ENCODE data around the gene KCNQ1.

Gene KCNQ1

DNA sequence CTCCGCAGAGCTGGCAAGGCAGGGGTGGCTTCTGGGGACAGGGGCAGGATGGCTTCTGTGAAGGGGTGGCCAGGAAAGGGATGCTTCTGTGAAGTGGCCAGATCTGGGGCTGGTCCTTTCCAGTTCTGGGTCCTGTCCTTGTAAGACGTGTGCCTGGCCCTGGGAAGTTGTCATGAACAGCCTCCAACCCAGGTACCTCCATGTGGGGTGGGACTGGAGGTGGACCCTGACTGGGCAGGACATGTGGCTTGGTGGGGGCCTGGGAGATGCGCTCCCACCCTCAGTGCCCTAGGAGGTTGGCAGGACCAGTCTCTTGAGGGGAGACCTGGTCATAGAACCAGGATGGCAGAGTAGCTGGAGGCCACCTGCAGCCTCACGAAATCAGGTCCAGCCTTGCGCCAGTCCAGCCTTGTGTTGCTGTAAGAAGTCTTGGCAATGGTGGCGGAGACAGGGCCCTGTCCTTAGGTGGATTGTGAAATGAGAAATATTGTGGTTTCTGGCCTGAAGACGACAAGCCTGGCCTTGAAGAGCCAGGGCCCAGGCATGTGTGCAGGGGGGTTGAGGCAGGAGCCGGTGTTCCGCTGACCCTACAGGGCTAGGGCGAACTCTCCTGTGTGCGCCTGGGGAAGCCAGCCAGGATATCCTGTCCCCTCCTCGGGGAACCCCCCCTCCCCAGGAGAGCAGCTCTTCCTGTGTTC is 2.6 kb downstream of the KCNQ1 start:
- TF ChIP-seq POLR2A (IDR thresholded peaks at IDR 0.05; ENCODE audit: low read length) (no peak), GATA1 (IDR thresholded peaks at IDR 0.05; ENCODE audit: low read depth, low read length) (no peak)
- no peak for DNase-seq

GRCh38 chr11:2447951-2448650 is 3.3 kb downstream of the KCNQ1 start:
- TF ChIP-seq GATA1 (IDR thresholded peaks at IDR 0.05; ENCODE audit: low read depth, low read length) (no peak), POLR2A (IDR thresholded peaks at IDR 0.05; ENCODE audit: low read length) (no peak)
- DNase-seq, result no peak

DNA sequence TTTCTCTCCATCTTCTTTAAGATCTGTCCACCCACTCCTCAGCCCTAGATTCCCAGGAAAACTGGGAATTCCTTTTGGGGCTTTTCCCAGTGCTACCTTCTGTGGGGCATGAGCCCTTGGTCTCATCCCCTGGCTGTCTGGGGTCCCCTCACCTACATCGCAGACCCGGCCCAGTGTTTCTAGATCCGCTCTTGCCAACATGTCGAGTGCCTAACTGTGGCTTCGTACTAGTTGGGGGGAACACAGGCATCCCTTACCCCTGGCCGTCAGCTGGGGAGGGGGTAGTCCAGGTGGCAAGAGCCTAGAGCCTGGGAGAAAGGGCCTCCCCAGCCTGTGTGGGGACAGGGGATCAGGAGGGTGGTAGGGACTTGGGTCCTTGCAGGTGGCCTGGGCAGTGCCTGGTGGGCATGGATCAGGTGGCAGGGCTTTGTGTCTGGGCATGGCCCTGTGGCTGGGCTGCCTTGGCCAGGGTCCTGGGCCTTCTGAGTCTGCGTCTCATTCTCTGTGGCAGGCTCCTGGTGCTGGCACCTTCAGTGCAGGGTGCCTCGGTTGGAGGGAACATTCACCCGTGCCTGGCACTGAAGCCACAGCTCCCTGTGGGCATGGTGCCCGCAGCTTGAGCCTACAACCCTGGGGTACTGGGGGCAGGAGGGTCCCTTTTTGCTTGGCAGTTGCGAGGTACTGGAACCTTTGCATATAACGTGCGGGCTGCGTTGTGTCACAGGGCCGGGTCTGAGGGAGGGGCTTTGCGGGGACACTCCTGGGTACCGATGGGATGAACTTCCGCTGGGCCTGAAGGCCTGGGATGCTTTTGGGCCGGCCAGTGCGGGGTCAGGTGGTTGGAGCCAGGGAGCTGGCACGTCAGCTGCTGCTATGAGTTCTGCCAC is 4.1 kb downstream of the KCNQ1 start:
- DNase-seq, result no peak
- TF ChIP-seq POLR2A (IDR thresholded peaks at IDR 0.05; ENCODE audit: low read length), result no peak
- TF ChIP-seq GATA1 (IDR thresholded peaks at IDR 0.05; ENCODE audit: low read depth, low read length), result no peak

DNA sequence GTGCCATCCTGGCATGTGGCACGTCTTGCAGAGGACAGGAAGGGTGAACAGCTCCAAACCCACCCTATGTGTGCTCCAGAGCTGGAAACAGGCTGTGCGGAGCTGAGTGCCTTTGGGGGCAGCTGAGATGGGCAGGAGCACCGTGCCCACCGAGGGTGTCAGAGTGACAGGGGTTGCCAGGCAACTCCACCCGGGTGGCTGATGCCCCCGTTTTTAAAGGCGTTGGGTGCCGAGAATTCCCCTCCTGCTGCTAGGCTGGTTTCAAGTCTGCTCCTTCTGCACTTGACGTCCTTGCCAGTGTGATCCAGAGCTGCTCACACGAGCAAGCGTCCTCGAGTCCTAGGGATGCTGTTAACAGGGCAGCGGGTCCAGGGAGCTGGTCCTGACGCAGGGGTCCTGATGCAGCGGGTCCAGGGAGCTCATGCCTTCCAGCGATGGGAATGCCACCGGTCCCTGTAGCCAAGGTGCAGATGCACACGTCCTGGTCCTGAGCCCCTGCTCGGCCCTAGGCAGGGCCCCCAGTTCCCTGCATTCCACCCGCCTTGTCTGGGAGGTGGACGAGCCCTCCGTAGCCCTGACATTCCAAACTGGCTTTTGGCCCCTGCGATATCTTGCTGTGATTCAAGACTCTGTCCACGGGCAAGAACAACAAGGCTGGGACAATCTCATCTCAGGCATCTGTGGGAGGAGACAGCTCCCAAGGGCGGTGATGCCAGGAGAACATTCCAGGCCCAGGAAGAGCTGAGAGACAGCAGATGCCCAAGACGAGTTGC is 4.9 kb downstream of the KCNQ1 start:
- TF ChIP-seq POLR2A (IDR thresholded peaks at IDR 0.05; ENCODE audit: low read length), result no peak
- no peak for DNase-seq

- TF ChIP-seq GATA1 (IDR thresholded peaks at IDR 0.05; ENCODE audit: low read depth, low read length) (no peak), POLR2A (IDR thresholded peaks at IDR 0.05; ENCODE audit: low read length) (no peak)
- DNase-seq, result no peak
These were observed 5.7 kb downstream of the KCNQ1 start for GRCh38 chr11:2450321-2451041.

GRCh38 chr11:2451336-2451735 is 6.5 kb downstream of the KCNQ1 start:
- no peak for TF ChIP-seq POLR2A (IDR thresholded peaks at IDR 0.05; ENCODE audit: low read length)
- TF ChIP-seq GATA1 (IDR thresholded peaks at IDR 0.05; ENCODE audit: low read depth, low read length), result no peak

GRCh38 chr11:2451916-2452315 is 7.1 kb downstream of the KCNQ1 start:
- TF ChIP-seq POLR2A (IDR thresholded peaks at IDR 0.05; ENCODE audit: low read length) (no peak), GATA1 (IDR thresholded peaks at IDR 0.05; ENCODE audit: low read depth, low read length) (no peak)

More at GRCh38 chr11:2451336-2451735, 6.5 kb downstream of the KCNQ1 start:
- no peak for DNase-seq

DNA sequence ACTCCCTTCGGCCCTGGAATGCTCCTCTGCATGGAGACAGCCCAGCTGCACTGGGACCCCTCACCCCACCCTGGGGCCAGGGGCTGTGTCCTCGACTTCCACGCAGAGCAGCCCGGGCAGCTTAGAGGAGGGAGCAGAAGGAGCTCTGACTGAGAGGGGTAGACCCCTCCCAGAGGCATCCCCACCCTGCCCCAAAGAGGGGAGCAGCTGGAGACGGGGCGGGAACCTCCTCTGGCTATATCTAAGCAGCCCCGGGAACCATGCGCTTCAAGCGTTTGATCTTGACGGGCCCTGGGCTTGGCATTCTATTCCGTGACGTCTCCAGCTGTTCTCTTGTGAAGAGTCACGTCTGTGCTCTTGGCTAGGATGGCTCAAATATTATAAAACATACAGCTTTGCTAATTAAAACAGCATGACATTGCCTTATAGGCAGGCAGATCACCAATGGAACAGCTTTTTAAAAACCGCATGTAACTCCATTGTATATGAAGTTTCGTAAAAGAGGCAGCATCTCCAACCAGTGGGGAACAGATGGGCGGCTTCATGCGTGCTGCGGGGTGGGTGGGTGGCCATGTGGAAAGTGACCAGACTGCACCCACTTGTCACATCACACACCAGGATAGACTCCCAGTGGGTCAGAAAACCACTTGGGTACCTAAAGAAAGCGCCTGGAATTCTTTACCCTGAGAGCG is 7.7 kb downstream of the KCNQ1 start:
- no peak for DNase-seq
- TF ChIP-seq GATA1 (IDR thresholded peaks at IDR 0.05; ENCODE audit: low read depth, low read length) (no peak), POLR2A (IDR thresholded peaks at IDR 0.05; ENCODE audit: low read length) (no peak)

More at GRCh38 chr11:2451916-2452315, 7.1 kb downstream of the KCNQ1 start:
- no peak for DNase-seq

DNA sequence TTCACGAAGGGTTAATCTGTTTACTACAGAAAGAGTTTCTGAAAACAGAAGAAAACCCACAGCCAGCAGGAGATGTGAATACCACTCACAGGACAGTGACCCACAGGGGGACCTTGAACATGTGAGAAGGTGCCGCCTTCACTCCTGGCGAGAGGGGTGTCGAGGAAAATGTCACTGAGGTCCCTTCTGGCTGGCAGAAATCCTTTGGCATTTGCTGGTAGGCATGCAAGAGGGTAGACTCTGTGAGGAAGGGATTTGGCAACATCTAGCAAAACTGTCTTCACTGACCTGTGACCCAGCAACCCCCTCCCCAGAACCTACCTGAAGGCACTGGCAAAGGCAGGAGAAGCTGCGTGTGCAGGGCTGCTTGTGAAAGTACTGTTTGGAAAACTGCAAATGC is 8.6 kb downstream of the KCNQ1 start:
- DNase-seq, result no peak
- TF ChIP-seq POLR2A (IDR thresholded peaks at IDR 0.05; ENCODE audit: low read length) (no peak), GATA1 (IDR thresholded peaks at IDR 0.05; ENCODE audit: low read depth, low read length) (no peak)

- TF ChIP-seq POLR2A (IDR thresholded peaks at IDR 0.05; ENCODE audit: low read length), result no peak
- no peak for TF ChIP-seq GATA1 (IDR thresholded peaks at IDR 0.05; ENCODE audit: low read depth, low read length)
- DNase-seq, result no peak
These were observed 13.5 kb downstream of the KCNQ1 start for GRCh38 chr11:2458321-2458720.

DNA sequence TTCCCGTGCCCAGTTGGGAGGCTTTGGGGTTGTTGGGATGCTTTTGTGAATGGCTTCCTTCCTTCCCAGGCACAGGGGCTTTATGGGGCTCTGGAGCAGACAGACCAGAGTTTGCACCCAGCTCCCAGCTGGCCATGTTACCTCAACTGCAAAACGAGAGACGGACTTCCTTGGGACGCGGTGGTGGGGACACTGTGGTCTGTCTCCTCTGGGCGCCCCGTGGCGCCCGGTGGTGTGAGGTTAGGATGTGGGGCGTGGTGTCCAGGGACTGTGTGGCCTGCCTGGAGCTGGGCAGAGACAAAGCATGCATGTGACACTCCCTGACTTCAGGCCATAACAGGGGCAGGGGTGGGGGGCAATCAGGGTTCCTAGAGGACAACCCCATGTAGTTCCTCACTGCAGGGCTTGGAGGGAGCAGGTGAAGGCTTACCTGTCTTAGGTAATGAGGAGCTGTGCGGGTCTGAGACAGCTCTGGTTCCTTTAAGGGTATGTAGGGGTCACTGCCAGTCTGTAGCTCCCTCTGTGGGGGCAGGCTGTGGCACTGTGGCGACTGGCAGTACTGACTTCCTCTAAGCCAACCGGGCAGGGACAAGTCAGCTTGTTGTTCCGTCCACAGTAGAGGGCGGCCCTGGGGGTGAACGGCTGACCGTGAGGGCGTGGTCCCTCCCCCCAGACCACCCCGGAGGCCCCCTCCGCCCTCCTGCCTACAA is 14.4 kb downstream of the KCNQ1 start:
- DNase-seq, result no peak
- TF ChIP-seq GATA1 (IDR thresholded peaks at IDR 0.05; ENCODE audit: low read depth, low read length) (no peak), POLR2A (IDR thresholded peaks at IDR 0.05; ENCODE audit: low read length) (no peak)
